HG02973 (cell line): ENCODE results near the gene ANGPTL2.
"Not testable (repeated sequence)": the region's sequence is repeated elsewhere in the genome, so short reads cannot be mapped to it uniquely, and the experiment has no call there.

ENCODE experiments used
- ATAC-seq: cut with Tn5 transposase; IDR thresholded peaks from one replicate; pipeline ENCODE4 v1.9.1; 2021; ENCODE audit warnings: moderate library complexity; ENCODE audit not compliant: unreplicated experiment

Gene ANGPTL2

GRCh38 chr9:127155314-127155960 is 33.0 kb upstream of the ANGPTL2 start:
- ATAC-seq = no peak

GRCh38 chr9:127154390-127155191 is 32.2 kb upstream of the ANGPTL2 start:
- ATAC-seq = peak; percentile 56

DNA sequence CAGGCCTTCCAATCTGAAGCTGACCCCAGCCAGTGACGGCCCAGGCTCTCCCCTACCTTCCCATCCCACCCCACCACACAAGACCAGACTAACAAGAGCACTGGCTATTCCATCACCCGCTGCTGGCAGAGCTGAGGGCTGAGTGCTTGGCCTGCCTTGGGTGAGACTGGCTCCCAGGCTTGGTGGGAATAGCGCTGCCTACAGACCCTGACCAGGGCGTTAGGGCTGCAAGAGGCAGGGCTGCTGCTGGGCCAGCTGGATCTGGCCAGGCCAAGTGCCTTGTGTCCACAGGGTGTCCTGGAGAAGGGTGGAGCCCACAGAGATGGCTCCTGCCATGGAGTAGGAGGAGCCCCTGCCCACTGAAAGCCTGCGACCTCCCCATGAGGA is 31.6 kb upstream of the ANGPTL2 start:
- peak; percentile 14 for ATAC-seq

DNA sequence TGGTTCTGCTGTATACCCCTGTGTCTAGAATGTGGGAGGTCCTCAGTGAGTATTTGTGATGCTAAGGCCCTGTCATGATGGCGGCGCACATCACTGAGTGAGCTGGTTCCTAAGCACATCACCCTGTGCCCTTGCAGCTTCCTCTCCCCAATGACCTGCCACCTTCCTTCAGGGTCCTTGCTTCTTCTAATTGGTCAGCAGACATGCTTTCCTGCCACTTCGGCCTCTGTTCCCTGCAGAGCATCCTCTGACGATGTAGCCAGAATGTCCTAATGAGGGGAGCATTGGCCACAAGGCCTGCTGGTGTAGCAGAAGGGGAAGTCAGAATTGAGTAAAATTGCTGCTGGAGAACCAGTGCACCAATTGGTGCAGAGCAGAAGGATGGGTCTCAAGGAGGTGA is 31.1 kb upstream of the ANGPTL2 start:
- ATAC-seq = no peak

DNA sequence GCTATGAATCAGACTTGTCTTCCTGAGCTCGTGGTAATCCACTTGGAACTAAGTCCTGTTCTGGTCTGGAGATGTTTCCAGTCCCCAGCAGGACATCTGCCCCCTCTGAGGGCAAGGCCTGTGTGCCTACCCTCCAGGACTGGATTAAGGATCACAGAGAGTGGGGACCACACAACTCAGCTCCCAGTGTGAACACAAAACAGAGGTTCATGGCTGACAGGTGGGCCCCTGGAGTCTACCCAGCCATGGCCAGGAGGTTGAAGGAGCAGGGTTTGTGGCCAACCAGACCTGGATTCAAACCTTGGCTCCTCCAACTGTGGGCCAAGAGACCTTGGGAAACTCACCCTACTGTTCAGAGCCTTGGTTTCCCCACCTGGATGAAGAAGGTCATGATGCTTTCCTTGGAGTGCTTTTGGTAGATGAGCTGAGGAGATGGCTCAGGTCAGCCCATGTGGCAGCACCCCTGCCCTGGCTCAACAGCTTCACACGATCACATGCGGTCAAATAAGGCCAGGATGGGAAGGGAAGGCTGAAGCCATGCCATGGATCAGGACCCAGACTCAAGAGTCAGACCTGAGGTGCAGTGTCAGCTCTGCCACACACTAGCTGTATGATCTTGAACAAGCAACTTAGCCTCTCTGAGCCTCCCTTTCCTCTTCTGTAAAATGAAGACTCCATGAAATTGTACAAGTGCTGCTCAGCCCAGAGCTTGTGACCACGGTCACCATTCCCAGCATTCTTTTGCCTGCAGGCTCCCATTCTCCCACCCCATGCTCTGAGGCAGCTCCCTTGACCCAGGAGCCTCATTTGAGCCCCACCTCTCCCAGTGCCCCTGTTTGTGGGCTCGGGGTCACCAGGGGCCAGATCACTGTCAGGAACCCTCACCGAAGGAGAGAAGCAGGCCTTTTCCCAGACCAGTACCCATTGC is 27.3 kb upstream of the ANGPTL2 start:
- no peak for ATAC-seq

- no peak for ATAC-seq
These were observed 26.6 kb upstream of the ANGPTL2 start for GRCh38 chr9:127149010-127149409.

DNA sequence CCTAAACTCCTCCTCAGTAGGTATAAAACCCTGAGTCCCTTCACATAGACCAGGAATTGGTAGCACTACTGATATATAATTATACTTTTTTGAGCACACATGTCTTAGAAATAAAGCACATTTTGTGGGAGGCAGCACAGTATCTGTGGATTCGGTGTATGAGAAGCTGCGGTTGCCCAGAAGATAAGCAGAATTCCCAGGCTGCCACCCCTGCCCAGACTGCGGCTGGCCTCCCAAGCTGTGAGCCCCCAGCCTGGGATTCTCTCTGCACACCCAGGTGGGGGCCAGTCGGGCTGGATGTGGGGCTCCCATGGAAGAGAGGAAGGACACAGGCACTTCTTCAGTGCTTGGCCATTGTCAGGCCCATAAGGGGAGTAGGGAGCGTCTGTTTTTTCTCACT is 25.6 kb upstream of the ANGPTL2 start:
- no peak for ATAC-seq

DNA sequence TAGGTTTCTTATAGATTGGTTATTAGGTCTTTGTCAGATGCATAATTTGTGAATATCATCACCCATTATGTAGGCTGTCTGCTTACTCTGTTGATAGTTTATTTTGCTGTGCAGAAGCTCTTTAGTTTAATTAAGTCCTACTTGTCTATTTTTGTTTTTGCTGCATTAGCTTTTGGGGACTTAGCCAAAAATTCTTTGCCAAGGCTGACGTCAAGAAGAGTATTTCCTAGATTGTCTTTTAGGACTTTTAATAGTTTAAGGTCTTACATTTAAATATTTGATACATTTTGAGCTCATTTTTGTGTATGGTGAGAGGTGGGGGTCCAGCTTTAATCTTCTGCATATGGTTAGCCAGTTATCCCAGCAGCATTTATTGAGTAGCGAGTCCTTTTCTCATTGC is 24.8 kb upstream of the ANGPTL2 start:
- no peak for ATAC-seq

DNA sequence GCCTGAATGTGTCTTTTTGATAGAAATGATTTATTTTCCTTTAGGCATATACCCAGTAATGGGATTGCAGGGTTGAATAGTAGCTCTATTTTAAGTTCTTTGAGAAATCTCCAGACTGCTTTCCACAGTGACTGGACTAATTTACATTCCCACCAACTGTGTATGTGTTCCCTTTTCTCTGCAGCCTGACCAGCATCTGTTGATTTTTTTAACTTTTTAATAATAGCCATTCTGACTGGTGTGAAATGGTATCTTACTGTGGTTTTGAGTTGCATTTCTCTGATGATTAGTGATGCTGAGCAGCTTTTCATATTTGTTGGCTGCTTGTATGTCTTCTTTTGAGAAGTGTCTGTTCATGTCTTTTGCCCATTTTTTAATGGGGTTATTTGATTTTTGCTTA is 24.4 kb upstream of the ANGPTL2 start:
- ATAC-seq = not testable (repeated sequence)

DNA sequence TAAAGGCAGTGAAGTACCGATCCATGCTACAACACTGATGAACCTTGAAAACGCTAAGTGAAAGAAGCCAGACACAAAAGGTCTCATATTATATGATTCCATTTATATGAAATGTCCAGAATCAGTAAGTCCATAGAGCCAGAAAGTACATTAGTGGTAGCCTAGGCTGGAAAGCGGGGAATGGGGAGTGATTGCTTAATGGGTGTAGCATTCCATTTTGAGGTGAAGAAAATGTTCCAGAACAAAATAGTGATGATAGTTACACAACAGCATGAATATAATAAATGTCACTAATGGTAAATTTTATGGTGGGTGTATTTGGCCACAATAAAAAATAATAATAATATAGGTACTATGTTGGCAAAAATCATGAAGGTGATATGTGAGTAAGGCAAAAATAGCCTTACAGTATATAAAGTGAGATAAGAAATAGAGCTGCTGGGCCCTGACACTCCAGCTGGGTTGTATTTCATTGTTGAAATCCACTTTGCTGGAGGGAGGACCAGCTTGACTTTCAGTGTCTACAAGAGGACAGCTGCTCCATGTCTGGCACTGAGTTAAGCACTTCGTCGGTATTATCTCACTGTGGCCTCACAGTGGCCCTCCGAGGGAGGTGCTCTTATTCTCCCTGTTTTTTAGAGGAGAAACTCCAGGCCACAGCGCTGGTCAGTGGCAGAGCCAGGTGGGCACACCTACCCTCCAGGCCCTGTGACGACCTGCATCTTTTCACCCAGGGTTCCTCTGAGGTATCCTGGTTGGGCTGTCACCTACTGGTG is 22.4 kb upstream of the ANGPTL2 start:
- ATAC-seq = no peak

DNA sequence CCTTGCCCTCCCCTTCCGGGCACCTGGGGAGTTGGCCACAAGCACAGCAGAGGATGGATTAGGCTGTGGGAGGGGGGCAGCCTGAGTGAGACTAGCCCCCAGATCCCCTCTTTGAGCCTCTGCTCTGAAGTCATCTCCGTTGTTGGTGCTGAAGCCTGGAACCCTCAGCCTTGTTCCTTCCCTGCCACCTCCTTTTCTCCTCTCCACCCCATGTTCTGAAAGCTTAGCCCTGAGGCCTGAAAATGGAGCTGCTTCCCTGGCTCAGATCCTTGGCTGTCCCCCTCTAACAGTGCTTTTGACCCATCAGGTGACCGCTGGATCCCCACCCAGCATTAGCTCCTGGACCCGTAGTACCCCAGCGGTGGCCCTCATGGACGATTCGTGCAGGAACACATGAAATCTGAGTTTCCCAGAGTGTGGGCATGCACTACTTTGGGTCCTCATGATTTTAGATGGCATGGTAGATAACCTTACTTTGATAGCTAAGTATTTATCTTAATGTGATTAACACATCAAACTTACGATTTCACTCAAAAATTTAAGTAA is 21.6 kb upstream of the ANGPTL2 start:
- ATAC-seq = no peak

GRCh38 chr9:127142931-127143464 is 20.6 kb upstream of the ANGPTL2 start:
- ATAC-seq = no peak

DNA sequence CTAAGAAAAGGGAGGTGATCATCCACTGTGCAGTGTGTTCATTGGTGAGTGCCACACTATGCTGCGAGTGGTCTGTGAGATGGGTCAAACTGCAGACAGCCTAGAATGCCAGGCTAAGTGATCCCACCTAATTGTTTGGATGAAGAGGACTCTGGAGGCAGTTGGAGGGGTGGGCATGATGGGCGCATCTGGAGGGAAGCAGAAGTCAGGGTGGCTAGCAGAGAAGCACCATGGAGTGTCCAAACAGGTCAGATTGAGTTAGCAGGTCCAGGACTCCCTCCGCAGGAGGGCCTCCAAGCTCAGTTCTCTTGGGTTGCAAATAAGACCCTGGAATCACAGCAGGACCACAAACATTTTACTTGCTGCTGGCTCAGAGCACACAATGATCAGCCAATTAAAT is 19.9 kb upstream of the ANGPTL2 start:
- no peak for ATAC-seq

DNA sequence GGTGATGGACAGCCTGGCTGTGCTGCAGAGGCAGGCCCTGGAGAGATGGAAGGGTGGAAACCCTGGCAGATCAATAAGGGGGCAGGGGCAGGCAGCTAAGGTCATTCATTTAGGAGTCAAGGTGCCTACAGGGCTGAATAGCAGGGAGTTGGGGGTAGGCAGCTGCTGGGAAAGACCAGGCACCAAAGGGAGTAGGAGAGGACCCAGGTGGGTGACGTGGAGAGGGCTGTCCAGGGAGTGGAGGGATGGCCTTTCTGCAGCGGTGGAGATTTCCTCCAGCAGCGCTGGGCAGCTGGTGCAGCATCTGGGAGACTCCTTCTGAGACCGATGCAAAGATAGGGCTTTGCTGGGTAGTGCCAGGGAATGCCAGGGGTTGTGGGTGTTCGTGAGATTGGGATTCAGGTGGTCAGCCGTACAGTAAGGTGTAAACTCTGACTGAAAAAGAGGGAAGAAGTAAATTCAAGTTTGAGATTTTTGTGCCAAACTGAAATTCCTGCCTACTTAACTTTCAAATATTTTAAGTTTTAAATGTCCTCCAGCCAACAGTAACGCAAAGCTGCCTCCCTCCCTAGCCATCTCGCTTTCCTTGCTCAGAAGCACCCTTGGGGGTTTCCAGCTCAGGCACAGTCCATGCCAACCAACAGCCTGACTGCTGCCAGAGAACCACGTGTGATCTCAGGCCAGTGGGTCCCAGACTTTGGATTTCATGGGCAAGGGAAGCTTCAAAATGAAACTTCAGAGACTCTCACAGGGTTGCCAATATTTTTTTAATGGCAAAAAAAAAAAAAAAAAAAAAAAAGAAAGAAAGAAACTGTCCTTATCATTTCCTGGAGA is 18.6 kb upstream of the ANGPTL2 start:
- no peak for ATAC-seq

DNA sequence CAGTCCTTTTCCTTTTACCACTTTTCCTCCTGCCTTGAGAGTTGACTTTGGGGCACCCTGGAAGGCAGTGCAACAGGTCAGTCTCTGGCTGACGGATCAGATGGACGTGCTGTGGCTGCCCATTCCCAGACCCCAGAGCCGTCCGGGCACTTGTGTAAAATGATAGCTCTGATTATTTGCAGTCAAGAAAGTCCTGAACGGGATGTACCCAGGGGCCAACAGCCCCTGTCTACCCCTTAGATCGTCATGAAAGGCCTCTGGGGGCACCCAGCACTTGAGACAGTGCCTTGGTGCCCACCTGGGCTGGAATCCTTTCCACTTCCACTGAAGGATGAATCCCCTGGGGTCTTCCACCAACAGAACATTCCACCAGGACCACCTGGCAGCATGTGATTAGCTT is 17.7 kb upstream of the ANGPTL2 start:
- no peak for ATAC-seq

DNA sequence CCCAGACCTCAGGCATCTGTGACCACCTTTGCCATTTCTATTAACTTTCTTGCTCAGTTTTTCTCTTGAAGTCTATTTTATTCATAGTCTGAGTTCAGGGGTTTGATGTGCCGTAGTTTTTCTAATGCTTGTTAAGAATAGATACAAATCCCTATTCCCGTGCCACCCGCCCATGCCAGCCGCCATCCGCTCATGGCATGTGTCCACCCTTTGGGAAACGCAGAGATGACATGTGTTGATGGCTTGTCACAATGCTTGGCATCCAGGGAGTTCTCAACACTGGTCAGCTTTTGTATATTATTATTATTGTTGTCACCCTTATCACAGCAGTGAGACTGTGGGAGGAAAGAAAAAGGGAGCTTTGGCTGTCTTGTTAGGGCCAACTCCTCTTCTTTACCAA is 17.3 kb upstream of the ANGPTL2 start:
- ATAC-seq = no peak

DNA sequence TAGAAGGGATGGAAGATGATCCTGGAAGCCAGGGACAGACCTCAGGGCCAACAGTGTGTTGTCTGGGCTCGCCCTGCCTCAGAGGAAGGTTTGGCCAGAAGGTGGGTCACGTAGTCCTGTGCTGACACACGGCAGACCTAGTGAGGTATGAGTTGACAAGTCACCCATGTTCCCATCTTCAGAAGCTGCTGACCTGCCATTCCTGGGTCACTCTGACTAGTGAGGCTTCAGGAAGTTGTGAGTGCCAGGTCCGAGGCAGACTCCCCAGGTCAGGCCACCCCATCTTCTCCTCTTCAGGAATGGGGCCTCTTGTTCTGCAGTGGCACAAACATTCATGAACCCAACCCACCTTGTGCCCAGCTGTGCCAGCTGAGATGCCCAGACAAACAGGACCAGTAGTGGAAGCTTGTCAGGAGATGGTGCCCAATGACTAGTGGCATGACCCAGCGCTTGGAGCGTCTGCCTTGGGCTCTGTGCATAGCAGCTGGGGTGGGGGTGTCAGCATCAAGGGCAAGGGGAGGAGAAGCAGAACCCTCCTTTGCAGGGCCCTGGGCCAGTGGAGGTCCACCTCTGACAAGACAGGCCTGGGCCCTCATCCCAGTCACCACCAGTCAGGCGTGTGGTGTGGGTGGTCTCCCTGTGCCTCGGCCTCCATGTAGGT is 16.8 kb upstream of the ANGPTL2 start:
- no peak for ATAC-seq

- ATAC-seq = no peak
These were observed 16.0 kb upstream of the ANGPTL2 start for GRCh38 chr9:127138444-127138843.
